CD8-positive, alpha-beta memory T cell (primary cell): ENCODE results near the gene FGR. TPM values are rescaled to one million over a fixed set of nuclear protein-coding genes. Genes with fewer than 3 reads are reported as not detected.

ENCODE experiments used
- CTCF ChIA-PET: fragments of 350-600 bp; sonication (Branson Sonifier 250); formaldehyde crosslinking; loops from one replicate; lab custom pipeline; 2021; ENCODE audit warnings: antibody characterized with exemption; lab: Charles Lee
- POLR2A ChIA-PET: fragments of 350-600 bp; sonication (Branson Sonifier 250); formaldehyde crosslinking; loops from one replicate; lab custom pipeline; 2021; ENCODE audit warnings: antibody characterized with exemption; lab: Charles Lee
- DNase-seq, 5 donors: peaks; one replicate each; pipeline versions ENCODE4 v3.0.0 to v3.0.0-alpha.2; 2020 to 2022; ENCODE audit warnings: mixed read lengths in 1 of 5
- H3K27ac ChIP-seq: one replicate; pipeline ENCODE4 v1.7.0; 2013; ENCODE audit warnings: low read depth, mild to moderate bottlenecking, low read length, moderate library complexity
- H3K27me3 ChIP-seq: 2 replicates; pipeline ENCODE4 v1.7.0; 2013; ENCODE audit warnings: low read length, mild to moderate bottlenecking; ENCODE audit not compliant: insufficient read depth, poor library complexity, severe bottlenecking
- H3K36me3 ChIP-seq: 2 replicates; pipeline ENCODE4 v1.7.0; 2013; ENCODE audit warnings: mild to moderate bottlenecking, low read length, moderate library complexity; ENCODE audit not compliant: insufficient read depth
- H3K4me1 ChIP-seq: 2 replicates; pipeline ENCODE4 v1.7.0; 2013; ENCODE audit warnings: mild to moderate bottlenecking, low read length, moderate library complexity; ENCODE audit not compliant: insufficient read depth
- H3K4me3 ChIP-seq: 2 replicates; pipeline ENCODE4 v1.7.0; 2013; ENCODE audit warnings: mild to moderate bottlenecking, low read length
- H3K9me3 ChIP-seq: 2 replicates; pipeline ENCODE4 v1.7.0; 2013; ENCODE audit warnings: mild to moderate bottlenecking, low read length
- H3K27ac Mint-ChIP-seq, 8 donors: one replicate each; pipeline ENCODE4 v1.8.0; 2020 to 2021; ENCODE audit warnings: mixed read lengths in 8 of 8, mild to moderate bottlenecking in 6 of 8, inconsistent platforms in 3 of 8, moderate library complexity in 3 of 8
- H3K27me3 Mint-ChIP-seq, 2 donors: one replicate each; pipeline ENCODE4 v1.8.0; 2020 to 2021; ENCODE audit warnings: mixed read lengths in 2 of 2, mild to moderate bottlenecking in 1 of 2, moderate library complexity in 1 of 2
- H3K36me3 Mint-ChIP-seq, 3 donors: one replicate each; pipeline ENCODE4 v1.8.0; 2020 to 2021; ENCODE audit warnings: mixed read lengths in 3 of 3, inconsistent platforms in 1 of 3, mild to moderate bottlenecking in 1 of 3
- H3K4me1 Mint-ChIP-seq, 3 donors: one replicate each; pipeline ENCODE4 v1.8.0; 2020 to 2021; ENCODE audit warnings: mixed read lengths in 3 of 3, inconsistent platforms in 1 of 3, mild to moderate bottlenecking in 1 of 3
- H3K4me3 Mint-ChIP-seq, 7 donors: one replicate each; pipeline ENCODE4 v1.8.0; 2020 to 2021; ENCODE audit warnings: mixed read lengths in 7 of 7, mild to moderate bottlenecking in 6 of 7, moderate library complexity in 4 of 7, inconsistent platforms in 2 of 7
- H3K9me3 Mint-ChIP-seq, 5 donors: one replicate each; pipeline ENCODE4 v1.8.0; 2020 to 2022; ENCODE audit warnings: mixed read lengths in 5 of 5, mild to moderate bottlenecking in 3 of 5, moderate library complexity in 2 of 5, inconsistent platforms in 1 of 5
- polyA plus RNA-seq: library from polyadenylated mRNA; unstranded; fragments of 300-500 nt; fragmentation: Illumina TruSeq; gene quantifications from one replicate; pipeline ENCODE4 v1.2.3, GENCODE V29; 2021
- total RNA-seq, 2 experiments: library from RNA; stranded (reverse); gene quantifications; one replicate each; pipeline ENCODE4 v1.2.3, GENCODE V29; 2021

FGR gene
- total and polyA plus RNA-seq, 3 experiments from 2014 or later = 1.6 to 49.6 (median 1.8) TPM

- Mint-ChIP-seq H3K4me1 (peaks cover 25 to 34% (median 28%) of the 10 kb centered on the region in 3 donors), H3K27me3 (no peaks in the 10 kb centered on the region), H3K4me3 (no peak overlapping the region), H3K27ac (no peak overlapping the region), H3K9me3 (no peaks in the 10 kb centered on the region), H3K36me3 (no peaks in the 10 kb centered on the region)
- Histone ChIP-seq H3K9me3 (no peaks in the 10 kb centered on the region), H3K27me3 (no peaks in the 10 kb centered on the region), H3K36me3 (no peaks in the 10 kb centered on the region), H3K27ac (no peak overlapping the region), H3K4me3 (no peak overlapping the region), H3K4me1 (peaks cover 60% of the 10 kb centered on the region)
- no peak for DNase-seq
- ChIA-PET CTCF (interaction anchor here (1.2 to 1.9 kb wide), 3 partner anchors 10 to 27 kb away, joined by 3 to 5 read pairs (median 4); no protein-coding TSS in a partner anchor), POLR2A (interaction anchor here (1.0 kb wide), 1 partner anchor 8 kb away, joined by 3 read pairs; the partner anchor contains the start of gene AHDC1)
Observed at GRCh38 chr1:27596261-27596660, 38.7 kb downstream of the FGR start.

- Mint-ChIP-seq H3K4me3 (no peak overlapping the region), H3K27ac (no peak overlapping the region), H3K9me3 (no peaks in the 10 kb centered on the region), H3K27me3 (no peaks in the 10 kb centered on the region), H3K36me3 (peaks cover 0 to 1% (median 0%) of the 10 kb centered on the region in 3 donors), H3K4me1 (peaks cover 19 to 27% (median 23%) of the 10 kb centered on the region in 3 donors)
- peaks cover 60% of the 10 kb centered on the region for H3K4me1 ChIP-seq
- no peak for DNase-seq
- H3K4me3 ChIP-seq = no peak overlapping the region
- H3K27ac ChIP-seq = no peak overlapping the region
- no peaks in the 10 kb centered on the region for H3K27me3 ChIP-seq
- POLR2A ChIA-PET = interaction anchor here (0.6 to 1.0 kb wide), 3 partner anchors 8 to 361 kb away, joined by 3 to 4 read pairs (median 3); partner anchors contain the start of gene AHDC1
- H3K9me3 ChIP-seq = no peaks in the 10 kb centered on the region
- no peaks in the 10 kb centered on the region for H3K36me3 ChIP-seq
- CTCF ChIA-PET = interaction anchor here (0.8 to 1.9 kb wide), 4 partner anchors 11 to 262 kb away, joined by 3 to 5 read pairs (median 4); no protein-coding TSS in a partner anchor
Observed at GRCh38 chr1:27595597-27595996, 39.4 kb downstream of the FGR start.

GRCh38 chr1:27594564-27595510 lies 40.1 kb downstream of the FGR start:
- peaks cover 11 to 20% (median 16%) of the 10 kb centered on the region in 3 donors for H3K4me1 Mint-ChIP-seq
- ChIA-PET CTCF (interaction anchor here (0.8 to 1.9 kb wide), 3 partner anchors 11 to 261 kb away, joined by 3 to 5 read pairs (median 3); no protein-coding TSS in a partner anchor), POLR2A (interaction anchor here (0.6 kb wide), 1 partner anchor 360 kb away, joined by 4 read pairs; no protein-coding TSS in a partner anchor)
- Histone ChIP-seq H3K27ac (no peak overlapping the region), H3K4me3 (no peak overlapping the region), H3K27me3 (no peaks in the 10 kb centered on the region), H3K9me3 (no peaks in the 10 kb centered on the region), H3K36me3 (no peaks in the 10 kb centered on the region), H3K4me1 (peaks cover 52% of the 10 kb centered on the region)
- no peaks in the 10 kb centered on the region for H3K9me3 Mint-ChIP-seq
- H3K36me3 Mint-ChIP-seq = peaks cover 0 to 1% (median 0%) of the 10 kb centered on the region in 3 donors
- no peak overlapping the region for H3K27ac Mint-ChIP-seq
- no peaks in the 10 kb centered on the region for H3K27me3 Mint-ChIP-seq
- no peak overlapping the region for H3K4me3 Mint-ChIP-seq
- no peak for DNase-seq

GRCh38 chr1:27593678-27594563 lies 41.1 kb downstream of the FGR start:
- Mint-ChIP-seq H3K4me1 (peaks cover 5 to 11% (median 10%) of the 10 kb centered on the region in 3 donors), H3K27me3 (no peaks in the 10 kb centered on the region), H3K4me3 (peak overlapping the region in 1 of 7 donors; percentile 23), H3K27ac (peak overlapping the region in 1 of 8 donors; percentile 91), H3K9me3 (no peaks in the 10 kb centered on the region), H3K36me3 (peaks cover 0 to 1% (median 0%) of the 10 kb centered on the region in 3 donors)
- CTCF ChIA-PET = interaction anchor here (2.6 kb wide), 1 partner anchor 25 kb away, joined by 8 read pairs; no protein-coding TSS in a partner anchor
- Histone ChIP-seq H3K27me3 (no peaks in the 10 kb centered on the region), H3K4me3 (no peak overlapping the region), H3K9me3 (no peaks in the 10 kb centered on the region), H3K27ac (no peak overlapping the region), H3K4me1 (peaks cover 43% of the 10 kb centered on the region), H3K36me3 (no peaks in the 10 kb centered on the region)
- no peak for DNase-seq
- POLR2A ChIA-PET = no interaction called here

- H3K27ac ChIP-seq = no peak overlapping the region
- peaks cover 35% of the 10 kb centered on the region for H3K4me1 ChIP-seq
- DNase-seq = no peak
- no peaks in the 10 kb centered on the region for H3K27me3 ChIP-seq
- no peaks in the 10 kb centered on the region for H3K9me3 ChIP-seq
- H3K36me3 Mint-ChIP-seq = peaks cover 0 to 1% (median 0%) of the 10 kb centered on the region in 3 donors
- no peak overlapping the region for H3K4me3 Mint-ChIP-seq
- no peaks in the 10 kb centered on the region for H3K27me3 Mint-ChIP-seq
- peak overlapping the region in 1 of 8 donors; percentile 91 for H3K27ac Mint-ChIP-seq
- POLR2A ChIA-PET = no interaction called here
- H3K4me1 Mint-ChIP-seq = peaks cover 0 to 6% (median 6%) of the 10 kb centered on the region in 3 donors
- H3K9me3 Mint-ChIP-seq = no peaks in the 10 kb centered on the region
- H3K36me3 ChIP-seq = no peaks in the 10 kb centered on the region
- no peak overlapping the region for H3K4me3 ChIP-seq
- CTCF ChIA-PET = interaction anchor here (1.2 to 2.6 kb wide), 2 partner anchors 9 to 25 kb away, joined by 3 to 8 read pairs; no protein-coding TSS in a partner anchor
Observed at GRCh38 chr1:27592931-27593677, 41.9 kb downstream of the FGR start.

GRCh38 chr1:27592232-27592930 lies 42.6 kb downstream of the FGR start:
- H3K4me3 Mint-ChIP-seq = no peak overlapping the region
- H3K9me3 Mint-ChIP-seq = no peaks in the 10 kb centered on the region
- peaks cover 0 to under 1% (median 0%) of the 10 kb centered on the region in 3 donors for H3K4me1 Mint-ChIP-seq
- H3K4me1 ChIP-seq = peaks cover 28% of the 10 kb centered on the region
- peak overlapping the region in 1 of 8 donors; percentile 52 for H3K27ac Mint-ChIP-seq
- no peaks in the 10 kb centered on the region for H3K27me3 ChIP-seq
- ChIA-PET POLR2A (no interaction called here), CTCF (interaction anchor here (1.2 to 2.6 kb wide), 2 partner anchors 10 to 24 kb away, joined by 3 to 8 read pairs; no protein-coding TSS in a partner anchor)
- peaks cover 0 to 1% (median 0%) of the 10 kb centered on the region in 3 donors for H3K36me3 Mint-ChIP-seq
- H3K9me3 ChIP-seq = no peaks in the 10 kb centered on the region
- no peak overlapping the region for H3K27ac ChIP-seq
- H3K27me3 Mint-ChIP-seq = no peaks in the 10 kb centered on the region
- DNase-seq = no peak
- no peaks in the 10 kb centered on the region for H3K36me3 ChIP-seq
- H3K4me3 ChIP-seq = no peak overlapping the region
